ENCODE measurements around the gene PLXNA4.

Gene PLXNA4

GRCh38 chr7:132207211-132207610 is 369.1 kb downstream of the PLXNA4 start:
- DNase-seq (ENCODE audit: low read depth in 2 of 2): no peak

- DNase-seq (ENCODE audit: low read depth in 2 of 2): no peak
Observed at GRCh38 chr7:132206594-132206993, 369.7 kb downstream of the PLXNA4 start.

GRCh38 chr7:132205509-132205908 is 370.8 kb downstream of the PLXNA4 start:
- no peak for DNase-seq (ENCODE audit: low read depth in 2 of 2)

- DNase-seq (ENCODE audit: low read depth in 2 of 2): no peak
Observed at GRCh38 chr7:132203021-132203420, 373.2 kb downstream of the PLXNA4 start.

GRCh38 chr7:132202541-132202940 is 373.7 kb downstream of the PLXNA4 start:
- no peak for DNase-seq (ENCODE audit: low read depth in 2 of 2)

GRCh38 chr7:132200141-132200540 is 376.1 kb downstream of the PLXNA4 start:
- no peak for DNase-seq (ENCODE audit: low read depth in 2 of 2)

GRCh38 chr7:132199626-132200025 is 376.6 kb downstream of the PLXNA4 start:
- no peak for DNase-seq (ENCODE audit: low read depth in 2 of 2)

- DNase-seq (ENCODE audit: low read depth in 2 of 2): no peak
Observed at GRCh38 chr7:132197772-132198171, 378.5 kb downstream of the PLXNA4 start.

- no peak for DNase-seq (ENCODE audit: low read depth in 2 of 2)
Observed at GRCh38 chr7:132193898-132194297, 382.4 kb downstream of the PLXNA4 start.

GRCh38 chr7:132192809-132193208 is 383.5 kb downstream of the PLXNA4 start:
- no peak for DNase-seq (ENCODE audit: low read depth in 2 of 2)

- DNase-seq (ENCODE audit: low read depth in 2 of 2): no peak
Observed at GRCh38 chr7:132191418-132191817, 384.9 kb downstream of the PLXNA4 start.

- DNase-seq (ENCODE audit: low read depth in 2 of 2): no peak
Observed at GRCh38 chr7:132190683-132191082, 385.6 kb downstream of the PLXNA4 start.

- DNase-seq (ENCODE audit: low read depth in 2 of 2): no peak
Observed at GRCh38 chr7:132189881-132190280, 386.4 kb downstream of the PLXNA4 start.

GRCh38 chr7:132187869-132188789 is 388.1 kb downstream of the PLXNA4 start:
- DNase-seq (ENCODE audit: low read depth in 2 of 2): no peak

GRCh38 chr7:132187391-132187790 is 388.9 kb downstream of the PLXNA4 start:
- no peak for DNase-seq (ENCODE audit: low read depth in 2 of 2)

- DNase-seq (ENCODE audit: low read depth in 2 of 2): no peak
Observed at GRCh38 chr7:132185150-132185549, 391.1 kb downstream of the PLXNA4 start.

- DNase-seq (ENCODE audit: low read depth in 2 of 2): no peak
Observed at GRCh38 chr7:132183781-132184380, 392.4 kb downstream of the PLXNA4 start.

- no peak for DNase-seq (ENCODE audit: low read depth in 2 of 2)
Observed at GRCh38 chr7:132182992-132183391, 393.3 kb downstream of the PLXNA4 start.

GRCh38 chr7:132181946-132182685 is 394.2 kb downstream of the PLXNA4 start:
- DNase-seq (ENCODE audit: low read depth in 2 of 2): no peak

- DNase-seq (ENCODE audit: low read depth in 2 of 2): no peak
Observed at GRCh38 chr7:132181371-132181770, 394.9 kb downstream of the PLXNA4 start.

GRCh38 chr7:132180481-132180880 is 395.8 kb downstream of the PLXNA4 start:
- DNase-seq (ENCODE audit: low read depth in 2 of 2): no peak

- no peak for DNase-seq (ENCODE audit: low read depth in 2 of 2)
Observed at GRCh38 chr7:132179681-132180080, 396.6 kb downstream of the PLXNA4 start.

GRCh38 chr7:132179080-132179430 is 397.2 kb downstream of the PLXNA4 start:
- DNase-seq (ENCODE audit: low read depth in 2 of 2): no peak
